ENCODE results near the gene ZNF467.

The ZNF467 gene

DNA sequence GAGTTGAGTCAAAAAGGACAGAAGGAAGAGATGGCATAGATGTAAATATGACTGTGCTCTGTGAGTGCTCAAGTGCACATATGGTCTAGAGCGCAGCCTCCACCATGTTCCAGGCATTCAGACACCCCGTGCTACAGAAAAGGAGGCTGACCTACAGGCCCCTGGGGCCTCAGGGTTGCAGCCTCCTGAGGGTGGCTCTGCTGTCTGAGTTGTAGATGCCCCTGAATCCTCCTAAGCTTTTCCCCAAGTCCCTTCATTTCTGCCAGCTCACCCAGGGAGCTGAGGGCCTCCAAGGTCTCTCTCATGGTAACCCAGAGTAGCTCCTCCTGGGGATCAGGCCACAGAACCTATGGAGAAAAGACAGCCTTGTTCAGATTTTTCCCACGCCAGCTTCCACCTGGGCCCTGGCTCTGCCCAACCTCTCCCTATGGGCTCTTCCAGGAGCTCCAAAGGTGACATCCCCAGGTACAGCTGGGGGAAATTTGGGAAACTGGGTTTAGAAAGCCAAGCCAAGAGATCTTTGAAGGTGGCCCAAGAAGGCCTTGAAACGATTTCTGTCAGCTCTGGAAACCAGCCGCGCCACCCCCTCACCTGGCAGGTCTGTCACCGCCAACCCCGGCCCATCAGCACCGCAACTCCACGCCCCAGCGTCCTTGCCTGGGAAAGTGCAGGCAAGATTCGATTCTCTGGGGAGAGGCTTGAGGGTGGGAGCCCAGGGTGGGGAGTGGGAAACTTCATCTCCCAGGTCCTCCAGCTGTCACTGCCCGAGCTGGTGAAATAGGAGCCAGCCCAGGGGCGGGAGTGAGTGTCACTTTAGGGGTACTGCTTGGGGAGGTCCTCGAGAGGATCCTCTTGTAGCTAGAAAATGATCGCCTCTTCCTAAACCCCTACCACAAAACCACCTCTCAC lies 2.4 kb downstream of the ZNF467 start:
- DNase-seq (ENCODE audit: low read depth), result no peak

DNA sequence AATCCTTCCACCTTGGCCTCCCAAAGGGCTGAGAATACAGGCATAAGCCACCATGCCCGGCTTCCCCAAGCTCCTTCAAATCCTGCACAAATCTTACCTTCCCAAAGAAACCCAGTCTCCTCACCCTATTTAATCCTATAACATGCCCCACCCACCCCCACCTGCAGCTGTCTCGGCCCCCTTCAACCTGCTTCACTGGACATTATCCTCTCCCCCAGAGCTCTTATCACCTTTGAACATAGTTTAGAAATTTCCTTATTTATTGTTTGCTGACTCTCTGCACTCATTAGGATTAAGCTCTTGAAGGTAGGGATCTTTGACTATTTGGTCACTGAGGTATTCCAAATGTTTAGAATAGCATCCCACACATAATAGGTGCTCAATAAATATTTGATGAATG lies 3.5 kb downstream of the ZNF467 start:
- no peak for DNase-seq (ENCODE audit: low read depth)

DNA sequence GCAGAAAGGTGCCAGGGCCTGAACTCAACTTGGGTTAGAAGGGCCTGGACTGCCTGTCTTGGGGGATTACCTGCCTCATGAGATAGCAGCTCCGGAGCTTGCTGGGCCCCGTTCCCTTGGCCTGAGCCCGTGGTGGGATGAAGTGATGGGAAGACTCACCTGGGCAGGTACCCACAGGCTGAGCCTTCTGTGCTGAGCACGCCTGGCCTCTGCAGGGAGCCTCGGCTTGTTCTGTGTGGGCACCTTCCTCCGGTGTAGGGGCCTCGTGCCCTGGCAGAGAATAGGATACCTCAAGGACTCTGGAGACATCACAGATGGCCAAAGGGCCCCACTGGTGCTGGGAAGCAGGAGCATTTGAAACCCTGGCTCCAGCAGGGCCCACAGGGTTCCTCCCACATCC lies 4.5 kb downstream of the ZNF467 start:
- DNase-seq (ENCODE audit: low read depth), result no peak

DNA sequence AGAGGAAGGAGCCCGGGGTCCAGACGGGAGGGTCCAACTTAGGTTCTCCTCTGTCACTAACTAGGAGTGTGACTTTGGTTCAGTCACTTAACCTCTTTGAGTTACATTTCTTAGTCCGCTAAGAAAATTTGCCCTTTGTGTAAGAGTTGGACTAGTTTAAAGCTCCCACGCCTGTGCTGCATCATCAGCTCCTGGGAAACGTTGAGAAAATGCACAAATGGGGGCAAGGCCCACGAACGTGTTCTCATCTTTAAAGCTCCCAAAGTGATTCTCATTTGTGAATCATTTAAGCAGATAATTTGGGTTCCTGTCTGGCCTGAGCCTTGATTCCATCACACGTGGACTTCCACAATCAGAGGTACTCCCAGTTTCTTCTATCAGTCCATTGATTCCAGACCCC lies 6.3 kb downstream of the ZNF467 start:
- no peak for DNase-seq (ENCODE audit: low read depth)

DNA sequence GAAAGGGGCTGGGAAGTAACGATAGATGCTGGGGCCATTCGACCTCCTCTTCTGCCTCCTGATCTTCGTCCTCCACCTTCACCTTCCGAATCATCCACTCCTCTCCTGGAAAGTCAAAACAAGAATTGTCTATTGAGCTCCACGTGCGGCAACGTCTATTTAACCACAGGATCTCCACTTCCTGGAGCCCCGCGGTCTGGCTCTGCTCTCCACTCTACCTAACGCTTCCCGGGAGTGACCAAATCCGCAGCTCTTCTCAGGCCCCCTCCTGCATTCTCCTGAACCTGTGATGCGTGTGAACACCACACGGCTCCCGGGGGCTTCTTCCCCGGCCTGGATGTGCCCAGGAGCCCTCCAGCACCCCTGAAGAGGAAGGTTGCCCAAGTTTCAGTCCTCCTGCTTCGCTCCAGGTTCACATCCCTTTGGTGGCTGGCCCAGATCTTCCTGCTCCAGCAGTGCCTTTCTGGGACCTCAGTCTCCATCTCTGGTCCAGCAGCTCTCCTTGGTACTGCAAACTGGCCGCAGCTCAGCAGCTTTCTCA lies 7.2 kb downstream of the ZNF467 start:
- DNase-seq (ENCODE audit: low read depth), result no peak

DNA sequence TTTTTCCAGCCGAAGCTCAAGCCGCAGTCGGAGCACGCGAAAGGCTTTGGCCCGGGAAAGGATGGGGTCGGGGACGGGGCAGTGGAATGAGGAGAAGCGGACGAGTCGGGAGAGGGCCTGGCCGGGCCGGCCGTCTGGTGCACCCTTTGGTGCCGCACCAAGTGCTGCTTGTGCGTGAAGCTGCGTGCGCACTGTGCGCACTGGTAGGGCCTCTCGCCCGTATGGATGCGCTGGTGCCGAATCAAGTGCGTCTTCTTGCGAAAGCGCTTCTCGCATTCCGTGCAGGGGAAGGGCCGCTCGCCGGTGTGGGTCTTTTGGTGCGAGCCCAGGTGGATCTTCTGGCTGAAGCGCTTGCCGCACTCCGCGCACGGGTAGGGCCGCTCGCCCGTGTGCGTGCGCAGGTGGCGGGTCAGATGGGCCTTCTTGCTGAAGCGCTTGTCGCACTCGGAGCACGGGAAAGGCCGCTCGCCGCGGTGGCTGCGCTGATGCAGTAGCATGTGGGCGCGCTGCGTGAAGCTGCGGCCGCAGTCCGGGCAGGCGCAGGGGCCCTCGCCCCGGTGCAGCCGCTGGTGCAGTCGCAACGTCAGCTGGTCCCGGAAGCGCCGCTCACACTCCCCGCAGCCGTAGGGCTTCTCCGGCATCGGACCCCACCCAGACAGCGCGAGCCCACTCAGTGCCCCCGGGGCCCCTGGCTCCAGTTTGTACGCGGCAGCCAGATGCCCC lies 7.8 kb downstream of the ZNF467 start:
- DNase-seq (ENCODE audit: low read depth), result no peak

DNA sequence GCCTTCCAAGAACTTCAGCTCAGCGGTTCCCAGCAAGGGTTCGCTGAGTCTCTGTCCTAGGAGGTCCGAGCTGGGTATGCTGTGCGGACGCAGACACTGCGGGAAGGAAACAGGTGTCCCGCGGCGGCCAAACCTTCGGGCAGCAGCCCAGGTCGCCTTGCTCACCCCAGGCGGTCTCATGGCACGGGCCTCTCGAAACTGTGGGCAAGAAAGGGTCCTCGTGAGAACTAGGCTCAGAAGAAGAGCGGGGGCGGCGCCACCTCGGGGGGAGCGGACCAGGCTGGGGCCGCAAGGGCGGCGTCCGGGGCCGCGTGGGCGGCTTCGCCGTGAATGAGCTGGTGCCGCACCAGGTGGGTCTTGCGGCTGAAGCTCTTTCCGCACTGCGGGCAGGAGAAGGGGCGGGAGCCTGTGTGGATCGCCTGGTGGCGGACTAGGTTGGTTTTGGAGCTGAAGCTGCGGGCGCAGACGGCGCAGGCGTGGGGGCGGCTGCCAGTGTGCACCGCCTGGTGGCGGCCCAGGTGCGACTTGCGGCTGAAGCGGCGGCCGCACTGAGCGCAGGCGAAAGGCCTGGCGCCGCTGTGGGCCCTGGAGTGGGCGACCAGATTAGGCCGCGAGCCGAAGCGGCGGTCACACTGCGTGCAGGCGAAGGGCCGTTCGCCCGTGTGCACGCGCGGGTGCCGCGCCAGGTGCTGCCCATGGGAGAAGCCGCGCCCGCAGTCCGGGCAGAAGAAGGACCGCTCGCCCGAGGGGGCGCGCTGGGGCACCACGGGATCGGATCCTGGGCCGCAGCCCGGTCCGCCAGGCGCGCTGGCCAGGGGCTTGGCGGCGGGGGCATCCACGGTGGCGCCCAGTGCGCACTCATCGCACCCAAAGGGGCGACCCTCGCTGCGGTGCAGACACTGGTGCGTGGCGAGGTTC lies 8.6 kb downstream of the ZNF467 start:
- no peak for DNase-seq (ENCODE audit: low read depth)

DNA sequence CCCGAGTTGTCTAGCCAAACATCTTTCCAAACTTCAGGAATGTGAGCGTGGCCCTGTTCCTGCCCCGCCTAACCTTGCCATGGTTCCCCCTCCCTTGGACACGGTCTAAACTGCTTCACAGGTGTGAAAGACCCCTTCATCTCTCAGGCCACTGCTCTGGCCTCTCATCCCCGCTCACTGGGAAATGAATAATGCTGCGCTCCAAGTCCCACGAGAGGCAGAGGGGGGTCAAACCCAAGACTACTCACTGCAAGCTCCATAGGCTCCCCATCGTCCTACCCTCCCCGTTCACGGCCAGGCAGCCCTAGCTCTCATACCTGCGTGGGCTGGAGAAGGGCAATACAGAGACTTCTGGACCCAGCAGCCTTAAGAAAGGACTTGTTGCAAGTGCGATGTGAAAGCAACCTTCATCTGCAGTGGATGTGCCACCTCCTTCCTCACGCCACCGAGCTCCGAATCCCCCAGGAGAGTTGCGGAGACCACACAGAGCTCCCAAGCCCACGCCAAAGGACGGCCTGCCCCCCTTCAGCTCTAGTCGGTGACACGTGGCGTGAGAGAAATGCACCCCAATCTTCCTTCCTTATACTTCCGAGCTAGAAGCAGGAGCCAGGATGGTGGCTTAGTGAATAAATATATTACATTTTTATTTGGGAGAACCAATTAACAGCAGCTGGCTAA lies 9.7 kb downstream of the ZNF467 start:
- no peak for DNase-seq (ENCODE audit: low read depth)

DNA sequence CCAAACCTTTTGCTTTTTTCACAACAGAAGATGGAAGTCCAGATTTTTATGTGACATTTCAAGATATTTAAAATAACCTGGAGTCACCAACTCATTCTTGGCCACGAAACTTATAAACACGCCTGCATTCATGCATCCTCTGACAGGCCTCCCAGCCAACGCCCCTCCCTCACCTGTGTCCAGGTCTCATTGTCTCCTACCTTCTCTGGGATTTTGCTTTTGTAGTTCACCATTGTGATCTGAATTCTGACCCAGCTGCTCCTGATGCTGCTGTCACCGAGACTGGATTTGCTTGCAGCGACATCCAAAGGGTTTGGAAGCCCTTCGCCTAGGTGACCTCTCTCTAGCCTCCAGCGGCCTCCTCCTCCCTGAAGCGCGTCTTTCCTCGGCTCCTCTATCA lies 10.8 kb downstream of the ZNF467 start:
- no peak for DNase-seq (ENCODE audit: low read depth)

DNA sequence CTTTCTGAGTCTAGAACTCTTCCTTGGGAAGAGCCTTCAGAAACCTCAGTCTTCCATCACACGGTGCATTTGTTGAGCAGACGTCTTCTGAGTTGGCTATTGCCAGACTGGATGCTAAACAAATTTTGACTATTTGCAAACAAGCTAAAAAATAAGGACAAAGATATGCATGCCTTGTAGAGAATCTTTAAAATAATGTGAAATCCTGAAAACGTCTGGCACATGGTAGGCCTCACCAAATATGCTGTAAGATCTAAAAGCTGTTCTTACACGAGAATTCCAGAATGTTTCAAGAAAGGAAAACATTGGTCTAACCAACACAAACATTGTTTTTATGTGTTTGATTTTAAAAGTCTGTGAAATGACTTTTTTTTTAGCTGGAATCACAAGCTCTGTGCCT lies 11.3 kb downstream of the ZNF467 start:
- no peak for DNase-seq (ENCODE audit: low read depth)

DNA sequence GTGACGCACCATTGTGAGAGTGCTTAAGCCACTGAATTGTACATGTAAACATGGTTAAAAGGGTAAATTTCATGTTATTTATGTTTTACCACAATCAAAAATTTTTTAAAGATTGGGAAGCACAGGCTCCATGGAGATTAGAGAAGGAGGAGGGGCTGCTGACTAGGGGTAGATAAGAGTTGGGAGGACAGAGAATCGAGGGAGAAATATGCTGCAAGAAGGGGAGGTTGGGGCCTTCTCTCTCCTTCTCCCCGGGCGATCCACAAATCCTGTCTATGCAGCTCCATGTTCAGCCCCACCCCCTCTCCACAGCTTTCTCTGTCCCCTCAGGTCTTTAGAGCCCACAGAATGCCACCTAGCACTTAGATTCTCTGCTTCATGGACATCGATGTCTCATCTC lies 12.1 kb downstream of the ZNF467 start:
- no peak for DNase-seq (ENCODE audit: low read depth)

DNA sequence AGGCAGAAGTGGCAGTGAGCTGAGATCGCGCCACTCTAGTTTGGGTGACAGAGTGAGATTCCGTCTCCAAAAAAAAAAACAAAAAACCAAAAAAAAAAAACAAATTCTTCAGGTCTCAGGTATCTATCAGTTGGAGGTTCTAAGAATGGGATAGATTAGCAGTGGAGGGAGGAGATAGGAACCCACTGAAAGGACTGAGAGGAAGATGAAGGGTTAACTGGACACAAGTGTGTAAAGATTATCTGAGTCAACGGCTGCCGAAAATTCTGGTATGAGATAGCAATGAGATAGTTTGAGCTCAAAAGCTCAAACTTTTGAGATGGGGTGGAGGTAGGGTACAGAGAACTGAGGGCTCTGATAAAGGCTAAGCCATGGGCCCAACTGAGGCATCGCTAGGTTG lies 12.8 kb downstream of the ZNF467 start:
- DNase-seq (ENCODE audit: low read depth), result no peak

DNA sequence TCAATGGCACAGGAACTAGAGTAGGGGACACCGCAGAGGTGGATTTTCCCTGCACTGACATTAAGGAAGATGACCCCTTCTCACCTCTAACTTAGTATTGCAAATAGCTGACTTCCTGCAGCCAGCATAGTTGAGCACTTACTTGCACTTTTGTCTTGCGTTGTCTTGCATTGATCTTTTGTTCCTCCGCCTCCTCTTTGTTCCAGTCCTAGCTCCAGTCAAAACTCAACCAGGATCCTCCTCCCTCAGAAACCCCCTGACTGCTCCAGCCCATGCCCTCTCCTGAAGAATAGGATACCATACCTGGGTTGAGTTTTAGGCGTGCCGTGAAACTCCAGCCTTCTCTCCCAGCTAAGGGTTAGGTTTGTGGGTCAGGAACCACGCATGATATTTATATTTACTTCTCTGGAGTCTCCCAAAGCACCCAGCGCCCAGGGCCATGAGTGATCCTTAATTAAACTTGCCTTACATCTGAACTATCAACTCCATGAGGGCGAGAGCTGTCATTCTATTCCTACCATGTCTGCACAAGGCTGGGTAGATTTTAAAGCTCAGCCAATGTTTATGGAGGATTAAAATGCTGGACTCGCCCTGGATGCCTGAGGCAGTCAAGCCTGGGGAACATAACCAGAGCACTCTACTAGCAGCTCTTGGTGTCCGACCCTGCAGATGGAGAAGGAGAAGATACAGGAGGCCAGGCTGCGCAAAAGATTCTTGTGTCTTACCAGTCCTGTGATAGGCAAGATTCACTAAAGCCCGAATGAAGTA lies 14.1 kb downstream of the ZNF467 start:
- DNase-seq (ENCODE audit: low read depth), result no peak

DNA sequence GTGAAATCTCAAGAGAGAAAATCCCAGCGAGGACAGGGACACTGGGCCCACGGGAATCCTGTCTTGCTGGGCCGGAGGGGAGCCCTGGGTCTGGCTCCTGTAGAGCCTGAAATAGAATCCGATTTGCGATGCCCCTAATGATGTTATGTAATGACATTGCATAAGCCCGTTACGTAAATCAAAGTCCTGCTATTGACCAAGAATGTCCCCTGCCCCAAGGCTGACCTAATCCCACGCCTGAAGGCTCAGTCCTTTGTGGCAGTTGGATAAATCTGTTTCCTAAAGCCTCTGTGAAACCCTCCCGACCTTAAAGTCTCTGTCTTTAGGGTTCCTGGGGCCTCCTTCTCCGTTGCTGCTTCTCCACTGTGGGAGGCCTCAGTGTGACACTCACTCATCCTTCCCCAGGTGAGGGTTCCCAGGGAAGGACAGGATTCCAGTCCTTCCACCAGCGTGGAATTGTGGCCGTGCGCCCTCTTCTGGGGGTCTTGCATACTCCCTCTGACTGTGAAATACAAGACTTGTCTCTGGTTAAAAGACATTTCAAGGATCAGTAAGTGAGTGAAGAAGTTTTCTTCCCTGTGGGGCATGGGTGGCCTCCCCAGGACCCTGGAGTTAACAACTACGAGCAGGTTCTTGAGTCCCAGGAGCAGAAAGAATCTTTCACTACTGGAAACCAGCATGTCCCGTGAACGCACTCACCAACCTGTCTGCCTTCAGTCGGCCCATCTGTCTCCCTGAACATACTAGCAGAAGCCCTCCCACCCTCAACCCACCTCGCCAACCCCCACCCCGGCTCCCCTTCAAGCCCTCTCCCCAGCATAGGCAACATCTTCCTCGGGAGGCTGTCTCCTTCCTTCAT lies 19.8 kb downstream of the ZNF467 start:
- no peak for DNase-seq (ENCODE audit: low read depth)

DNA sequence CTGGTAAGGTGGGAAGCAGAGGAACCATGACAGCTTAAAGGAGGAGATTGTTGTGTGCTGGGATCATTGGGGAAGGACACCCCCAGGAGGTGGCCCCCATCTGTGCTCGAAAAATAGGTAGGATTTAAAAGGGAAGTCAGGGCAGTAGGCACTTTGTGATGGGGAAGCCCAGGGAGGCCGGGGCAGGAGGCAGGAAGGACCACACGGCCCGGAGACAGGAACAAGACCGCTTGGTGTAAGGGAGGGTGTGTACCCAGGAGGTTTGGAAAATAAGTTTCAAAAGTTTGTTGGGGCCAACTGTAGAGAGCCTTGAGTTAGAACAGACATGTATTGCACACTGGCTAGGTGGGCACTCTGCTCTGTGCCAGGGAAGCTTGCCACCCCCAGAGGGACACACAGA lies 20.7 kb downstream of the ZNF467 start:
- no peak for DNase-seq (ENCODE audit: low read depth)

DNA sequence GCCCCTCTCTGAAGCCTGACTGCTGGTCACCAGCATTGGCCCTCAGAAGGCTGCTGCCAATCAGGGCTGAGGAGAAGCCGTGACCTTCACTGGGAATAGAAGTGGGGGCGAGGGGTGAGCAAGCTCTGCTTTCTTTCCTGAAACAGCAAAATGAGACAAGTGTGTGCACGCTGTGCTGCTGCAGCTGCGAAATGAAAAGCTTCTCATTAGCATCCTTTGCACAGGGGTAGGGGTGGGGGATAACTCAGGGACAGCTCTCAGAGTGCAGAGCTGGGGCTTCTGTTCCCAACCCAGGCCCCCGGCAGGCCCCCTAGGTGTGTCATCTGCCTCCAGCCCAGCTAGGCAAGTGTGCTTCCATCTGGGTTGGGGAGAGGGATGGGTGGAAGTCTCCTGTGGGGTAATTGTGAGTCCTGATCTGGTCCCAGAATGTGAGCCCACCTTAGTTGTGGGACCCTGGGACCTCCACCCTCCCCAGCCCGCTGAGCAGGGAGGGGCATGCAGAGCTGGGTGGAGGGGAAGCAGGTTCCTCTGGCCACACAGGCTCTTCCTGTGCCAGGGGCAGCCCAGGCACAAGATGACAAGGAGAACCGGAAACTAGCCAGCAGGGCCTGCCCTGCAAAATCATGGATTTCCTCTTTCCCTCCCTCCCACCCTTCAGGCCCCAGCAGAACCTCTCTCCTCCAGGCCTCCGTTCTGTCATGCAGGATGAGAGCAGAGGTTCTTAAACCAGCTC lies 22.2 kb downstream of the ZNF467 start:
- DNase-seq (ENCODE audit: low read depth), result no peak

DNA sequence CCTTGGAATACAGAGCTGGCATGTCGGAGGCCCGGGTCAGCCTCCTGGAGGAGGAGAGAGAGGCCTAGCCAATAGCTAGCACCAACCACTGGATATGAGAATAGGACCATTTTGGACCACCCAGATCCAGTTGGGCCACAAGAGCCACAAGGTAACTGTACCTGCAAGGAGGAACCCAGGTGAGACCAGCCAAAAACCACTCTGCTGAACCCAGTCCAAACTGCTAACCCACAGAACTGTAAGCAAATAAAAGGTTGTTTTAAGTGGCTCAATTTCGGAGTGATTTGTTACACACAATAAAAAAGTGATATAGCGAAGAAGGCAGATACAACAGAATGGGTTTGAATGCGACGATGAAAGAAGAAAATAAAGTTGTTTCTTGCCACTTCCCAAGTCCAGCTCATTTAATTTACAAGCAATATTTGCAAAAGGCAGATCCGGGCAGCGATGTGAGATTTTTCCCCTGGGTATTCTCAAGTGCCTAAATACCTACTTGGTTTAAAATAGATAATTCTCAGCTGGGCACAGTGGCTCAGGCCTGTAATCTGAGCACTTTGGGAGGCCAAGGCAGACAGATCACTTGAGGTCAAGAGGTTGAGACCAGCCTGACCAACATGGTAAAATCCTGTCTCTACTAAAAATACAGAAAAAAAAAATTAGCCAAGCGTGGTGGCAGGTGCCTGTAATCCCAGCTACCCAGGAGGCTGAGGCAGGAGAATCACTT lies 23.1 kb downstream of the ZNF467 start:
- no peak for DNase-seq (ENCODE audit: low read depth)

DNA sequence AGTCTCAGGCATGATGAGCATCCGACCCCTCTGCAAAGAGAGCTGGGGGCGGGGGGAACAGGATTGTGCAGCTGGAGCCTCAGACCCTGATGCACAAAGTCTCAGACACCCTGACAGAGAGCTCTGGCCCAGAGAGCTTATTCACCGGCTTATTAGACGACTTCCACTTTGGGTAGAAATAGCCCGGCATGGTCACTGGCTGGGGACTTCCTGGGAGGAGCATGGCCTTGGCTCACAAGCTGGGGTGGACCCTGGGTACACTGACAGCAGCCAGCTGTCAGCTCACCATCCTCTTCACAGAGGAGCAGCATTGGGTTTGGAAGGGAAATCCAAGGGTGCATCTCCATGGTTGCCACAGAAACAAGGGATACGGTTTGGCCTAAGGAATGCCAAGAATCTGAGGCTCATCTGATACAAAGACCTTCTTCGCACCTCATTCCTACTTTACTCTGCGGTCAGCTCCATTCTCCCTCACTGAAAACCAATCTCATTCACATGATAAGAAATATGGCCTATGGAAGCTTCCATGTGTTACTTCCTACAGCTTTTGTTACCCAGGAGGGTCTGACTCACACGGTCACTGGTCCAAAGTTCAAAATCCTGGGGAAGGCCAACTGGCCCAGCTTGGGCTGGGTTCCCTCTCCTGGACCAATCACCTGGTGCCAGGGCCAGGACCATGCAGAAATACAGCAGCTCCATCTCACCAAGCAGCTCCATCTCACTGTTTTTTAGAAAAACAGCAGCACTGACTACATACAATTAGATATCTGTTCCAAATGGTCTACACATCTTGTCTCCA lies 25.1 kb downstream of the ZNF467 start:
- DNase-seq (ENCODE audit: low read depth), result no peak

Data from activated T-helper 9 cell treated with anti-CD3 and anti-CD28 coated beads, Interleukin-2, amount 50 U/mL, for 16 hours (primary cell).